NCI-H2107 (cell line): ENCODE results near the gene USP54.

Experiments used
- DNase-seq: peaks from one replicate; lab custom pipeline; 2025; lab: John Stamatoyannopoulos, UW

USP54 gene

GRCh38 chr10:73467206-73467605 lies 123.9 kb downstream of the USP54 start:
- DNase-seq: no peak

GRCh38 chr10:73465978-73466726 lies 125.0 kb downstream of the USP54 start:
- no peak for DNase-seq

GRCh38 chr10:73460897-73461296 lies 130.2 kb downstream of the USP54 start:
- DNase-seq: no peak

DNA sequence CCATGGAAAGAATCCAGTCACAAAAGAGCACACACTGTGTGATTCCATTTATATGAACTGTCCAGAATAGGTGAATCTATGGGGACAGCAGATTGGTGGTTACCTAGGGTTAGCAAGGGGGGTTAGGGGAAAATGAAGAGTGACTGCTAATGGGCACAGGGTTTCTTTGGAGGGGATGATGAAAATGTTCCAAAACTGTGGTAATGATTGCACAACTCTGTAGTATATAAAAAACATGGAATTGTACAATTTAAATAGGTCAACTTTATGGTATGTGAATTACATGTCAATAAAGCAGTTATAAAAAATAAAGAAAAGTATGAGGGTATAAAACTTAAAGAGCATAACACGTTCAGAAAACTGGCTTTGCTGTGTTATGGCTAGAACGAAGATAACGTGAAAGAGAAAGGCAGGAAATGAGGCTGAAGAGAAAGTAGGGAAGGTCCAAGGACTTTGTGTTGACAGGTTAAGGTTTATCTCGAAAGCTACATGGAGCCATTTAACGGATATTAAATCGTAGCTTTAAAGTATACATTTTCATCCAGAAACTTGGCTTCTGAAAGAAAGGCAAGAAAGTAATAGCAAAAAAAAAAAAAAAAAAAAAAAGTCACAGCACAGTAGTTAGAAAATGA lies 131.3 kb downstream of the USP54 start:
- DNase-seq: no peak

- DNase-seq: no peak
These were observed 134.8 kb downstream of the USP54 start for GRCh38 chr10:73456187-73456890.

GRCh38 chr10:73449113-73449512 lies 142.0 kb downstream of the USP54 start:
- no peak for DNase-seq

GRCh38 chr10:73448384-73448783 lies 142.8 kb downstream of the USP54 start:
- no peak for DNase-seq
